Ascending aorta (tissue), 2 donors: ENCODE measurements around the gene MXI1. TPM values are rescaled to one million over a fixed set of nuclear protein-coding genes. Genes with fewer than 3 reads are reported as not detected.
A peak's percentile ranks its signal among the peaks of the same experiment; 100 is the strongest.

Source experiments
- DNase-seq, 2 donors: peaks; one replicate each; pipeline ENCODE4 v3.0.0-alpha.2; 2019; ENCODE audit warnings: low spot score in 2 of 2
- H3K27ac ChIP-seq, 2 donors: fragments of 200-600 bp; sonication (generic); one replicate each; pipeline ENCODE4 v1.5.1; 2016 to 2017; ENCODE audit warnings: mild to moderate bottlenecking in 1 of 2
- H3K27me3 ChIP-seq: fragments of 200-600 bp; sonication (generic); one replicate; pipeline ENCODE4 v1.5.1; 2017
- H3K36me3 ChIP-seq, 2 donors: fragments of 200-600 bp; sonication (generic); one replicate each; pipeline ENCODE4 v1.5.1; 2016
- H3K4me1 ChIP-seq, 2 donors: fragments of 200-600 bp; sonication (generic); one replicate each; pipeline ENCODE4 v1.5.1; 2016 to 2017; ENCODE audit warnings: mild to moderate bottlenecking in 1 of 2
- H3K4me3 ChIP-seq, 2 donors: fragments of 200-600 bp; sonication (generic); one replicate each; pipeline ENCODE4 v1.5.1; 2016 to 2017; ENCODE audit warnings: mild to moderate bottlenecking in 1 of 2
- H3K9me3 ChIP-seq, 2 donors: fragments of 200-600 bp; sonication (generic); one replicate each; pipeline ENCODE4 v1.5.1; 2016
- intact Hi-C: fragments of 100-400 bp; cut with DNase I; formaldehyde crosslinking; loops from one replicate; pipeline ENCODE4 v1.15.1; 2023
- total RNA-seq: library from RNA; depleted of rRNA; stranded (reverse); fragments of >200 nt; gene quantifications from one replicate; pipeline ENCODE4 v1.1.0, GENCODE V29; 2016
- TF ChIP-seq, protein P1 (sequence below), 3 experiments: fragments of 200-600 bp in 2 of 3; fragments of 450-650 bp in 1 of 3; sonication (generic) in 2 of 3; IDR thresholded peaks; one replicate each; pipeline ENCODE4 v1.5.1; 2016 to 2019; ENCODE audit warnings: antibody characterized with exemption in 3 of 3, mild to moderate bottlenecking in 1 of 3, moderate library complexity in 1 of 3

Gene MXI1
- total RNA-seq, 1 donor from 2014 or later: 95.0 TPM

DNA sequence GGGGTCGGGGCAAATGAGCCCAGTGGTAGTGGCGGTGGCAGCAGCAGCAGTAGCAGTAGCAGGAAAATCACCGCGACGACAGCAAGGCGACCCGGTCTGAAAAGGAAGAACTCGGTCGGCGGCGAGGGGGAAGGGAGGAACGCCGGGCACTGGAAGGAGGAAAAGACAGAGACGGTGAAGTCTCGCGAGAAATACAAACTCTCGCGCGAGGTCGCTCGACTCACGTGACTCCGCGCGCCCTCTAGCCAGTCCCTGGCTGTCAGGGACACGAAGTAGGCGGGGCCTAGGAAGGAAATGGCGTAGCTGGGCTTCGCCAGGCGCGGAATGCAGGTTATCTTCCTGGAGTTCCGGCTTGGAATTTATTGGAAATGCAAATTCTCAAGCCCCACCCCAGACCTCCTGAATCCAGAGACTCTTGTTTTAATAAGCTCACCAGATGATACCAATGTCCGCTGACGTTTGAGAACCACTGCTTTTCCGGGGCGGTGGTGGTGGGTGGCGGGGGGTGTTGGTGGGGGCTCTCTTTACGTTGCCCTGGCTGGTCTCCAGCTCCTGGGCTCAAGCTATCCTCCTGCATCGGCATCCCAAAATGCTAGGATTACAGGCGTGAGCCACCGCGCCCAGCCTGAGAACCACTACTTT, 97.5 kb downstream of the MXI1 start, which contains the start of gene SMNDC1:
SMNDC1 (minus strand) TSS at position 141 of the 642 bp plus-strand sequence. CDS start 1,333 bp downstream, outside the sequence.
- H3K36me3 ChIP-seq: peaks cover 18 to 32% of the 10 kb centered on the region in 2 donors
- H3K4me3 ChIP-seq: peak within 1 kb of the TSS; percentile 75 to 99
- H3K4me1 ChIP-seq: peaks cover 5 to 36% of the 10 kb centered on the region in 2 donors
- DNase-seq: peak; percentile 90 to 99
- peak within 1 kb of the TSS; percentile 95 to 96 for H3K27ac ChIP-seq
- H3K27me3 ChIP-seq: no peaks in the 10 kb centered on the region
- no peaks in the 10 kb centered on the region for H3K9me3 ChIP-seq
- TF ChIP-seq, protein P1, sequence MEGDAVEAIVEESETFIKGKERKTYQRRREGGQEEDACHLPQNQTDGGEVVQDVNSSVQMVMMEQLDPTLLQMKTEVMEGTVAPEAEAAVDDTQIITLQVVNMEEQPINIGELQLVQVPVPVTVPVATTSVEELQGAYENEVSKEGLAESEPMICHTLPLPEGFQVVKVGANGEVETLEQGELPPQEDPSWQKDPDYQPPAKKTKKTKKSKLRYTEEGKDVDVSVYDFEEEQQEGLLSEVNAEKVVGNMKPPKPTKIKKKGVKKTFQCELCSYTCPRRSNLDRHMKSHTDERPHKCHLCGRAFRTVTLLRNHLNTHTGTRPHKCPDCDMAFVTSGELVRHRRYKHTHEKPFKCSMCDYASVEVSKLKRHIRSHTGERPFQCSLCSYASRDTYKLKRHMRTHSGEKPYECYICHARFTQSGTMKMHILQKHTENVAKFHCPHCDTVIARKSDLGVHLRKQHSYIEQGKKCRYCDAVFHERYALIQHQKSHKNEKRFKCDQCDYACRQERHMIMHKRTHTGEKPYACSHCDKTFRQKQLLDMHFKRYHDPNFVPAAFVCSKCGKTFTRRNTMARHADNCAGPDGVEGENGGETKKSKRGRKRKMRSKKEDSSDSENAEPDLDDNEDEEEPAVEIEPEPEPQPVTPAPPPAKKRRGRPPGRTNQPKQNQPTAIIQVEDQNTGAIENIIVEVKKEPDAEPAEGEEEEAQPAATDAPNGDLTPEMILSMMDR (IDR thresholded peaks at IDR 0.05): no peak
- intact Hi-C loops: loop anchor here (2.0 to 10.0 kb wide), 5 partner anchors 78 to 420 kb away; partner anchors contain the start of genes DUSP5 and SMC3

GRCh38 chr10:110305767-110306451, 98.5 kb downstream of the MXI1 start:
- TF ChIP-seq, protein P1 (IDR thresholded peaks at IDR 0.05): peak; percentile 60 to 65 (median 61)
- peak overlapping the region; percentile 75 to 99 for H3K4me3 ChIP-seq
- peaks cover 5 to 27% of the 10 kb centered on the region in 2 donors for H3K4me1 ChIP-seq
- no peaks in the 10 kb centered on the region for H3K9me3 ChIP-seq
- H3K36me3 ChIP-seq: peaks cover 14 to 25% of the 10 kb centered on the region in 2 donors
- intact Hi-C loops: loop anchor here (1.0 to 10.0 kb wide), 6 partner anchors 79 to 421 kb away; partner anchors contain the start of genes DUSP5 and SMC3
- no peaks in the 10 kb centered on the region for H3K27me3 ChIP-seq
- peak overlapping the region; percentile 95 to 96 for H3K27ac ChIP-seq
- DNase-seq: peak in 1 of 2 donors; percentile 73

DNA sequence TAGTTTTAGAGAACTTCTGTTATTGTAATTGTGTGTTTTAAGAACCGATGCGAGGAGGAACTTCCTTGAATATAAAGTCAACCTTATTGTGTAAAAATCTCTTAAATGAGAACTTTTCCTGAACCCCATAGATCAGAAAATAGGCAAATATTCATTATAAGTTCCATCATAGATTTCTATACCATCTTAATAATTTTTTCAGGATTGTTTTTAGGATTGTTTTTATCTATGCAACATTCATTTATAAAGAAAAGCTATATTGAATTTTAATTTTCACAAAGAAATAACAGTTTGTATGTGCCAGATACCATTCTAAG, 99.0 kb downstream of the MXI1 start:
- H3K9me3 ChIP-seq: no peaks in the 10 kb centered on the region
- TF ChIP-seq, protein P1 (IDR thresholded peaks at IDR 0.05): no peak
- intact Hi-C loops: loop anchor here (1.0 to 10.0 kb wide), 3 partner anchors 241 to 422 kb away; partner anchors contain the start of gene SMC3
- no peak for DNase-seq
- peaks cover 5 to 22% of the 10 kb centered on the region in 2 donors for H3K4me1 ChIP-seq
- H3K4me3 ChIP-seq: peak overlapping the region in 1 of 2 donors; percentile 99
- H3K27me3 ChIP-seq: no peaks in the 10 kb centered on the region
- peaks cover 12 to 20% of the 10 kb centered on the region in 2 donors for H3K36me3 ChIP-seq
- H3K27ac ChIP-seq: no peak overlapping the region

GRCh38 chr10:110307805-110308204, 100.4 kb downstream of the MXI1 start:
- Histone ChIP-seq H3K4me1 (peaks cover 5 to 11% of the 10 kb centered on the region in 2 donors), H3K36me3 (peaks cover 0 to 6% of the 10 kb centered on the region in 2 donors), H3K27me3 (no peaks in the 10 kb centered on the region), H3K27ac (no peak overlapping the region), H3K4me3 (no peak overlapping the region), H3K9me3 (no peaks in the 10 kb centered on the region)
- DNase-seq: no peak
- TF ChIP-seq, protein P1 (IDR thresholded peaks at IDR 0.05): no peak
- intact Hi-C loops: loop anchor here (5.0 to 10.0 kb wide), 2 partner anchors 259 to 423 kb away; partner anchors contain the start of gene SMC3

DNA sequence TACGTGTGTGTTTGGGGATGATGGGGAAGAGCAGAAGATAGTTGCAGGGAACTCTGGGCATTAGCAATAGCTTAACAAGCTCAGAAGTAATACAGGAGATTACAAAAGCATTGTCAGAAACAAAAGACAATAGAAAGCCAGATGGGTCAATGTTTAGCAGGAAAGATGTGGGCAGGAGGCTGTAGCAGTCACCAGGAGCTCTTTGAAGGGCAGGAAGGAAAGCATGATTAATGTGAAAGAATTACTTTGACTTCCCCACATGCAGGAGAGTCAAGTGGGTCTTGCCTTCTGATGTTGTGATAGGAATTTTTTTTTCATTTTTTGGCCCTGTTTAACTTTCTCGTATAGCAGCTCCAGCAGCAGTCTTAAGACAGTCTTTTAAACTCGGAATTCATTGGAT, 103.3 kb downstream of the MXI1 start:
- Histone ChIP-seq H3K9me3 (no peaks in the 10 kb centered on the region), H3K27me3 (no peaks in the 10 kb centered on the region), H3K4me3 (no peak overlapping the region), H3K36me3 (no peaks in the 10 kb centered on the region), H3K27ac (no peak overlapping the region), H3K4me1 (peaks cover 0 to 2% of the 10 kb centered on the region in 2 donors)
- TF ChIP-seq, protein P1 (IDR thresholded peaks at IDR 0.05): no peak
- DNase-seq: no peak
- intact Hi-C loops: loop anchor here (1.0 kb wide), 1 partner anchor 237 kb away; no protein-coding TSS in a partner anchor
